ENCODE data around the gene SLC4A11.

Gene SLC4A11

GRCh38 chr20:3231889-3232588, 7.0 kb downstream of the SLC4A11 start:
- H3K27ac ChIP-seq = no peak overlapping the region
- TF ChIP-seq, protein P1, sequence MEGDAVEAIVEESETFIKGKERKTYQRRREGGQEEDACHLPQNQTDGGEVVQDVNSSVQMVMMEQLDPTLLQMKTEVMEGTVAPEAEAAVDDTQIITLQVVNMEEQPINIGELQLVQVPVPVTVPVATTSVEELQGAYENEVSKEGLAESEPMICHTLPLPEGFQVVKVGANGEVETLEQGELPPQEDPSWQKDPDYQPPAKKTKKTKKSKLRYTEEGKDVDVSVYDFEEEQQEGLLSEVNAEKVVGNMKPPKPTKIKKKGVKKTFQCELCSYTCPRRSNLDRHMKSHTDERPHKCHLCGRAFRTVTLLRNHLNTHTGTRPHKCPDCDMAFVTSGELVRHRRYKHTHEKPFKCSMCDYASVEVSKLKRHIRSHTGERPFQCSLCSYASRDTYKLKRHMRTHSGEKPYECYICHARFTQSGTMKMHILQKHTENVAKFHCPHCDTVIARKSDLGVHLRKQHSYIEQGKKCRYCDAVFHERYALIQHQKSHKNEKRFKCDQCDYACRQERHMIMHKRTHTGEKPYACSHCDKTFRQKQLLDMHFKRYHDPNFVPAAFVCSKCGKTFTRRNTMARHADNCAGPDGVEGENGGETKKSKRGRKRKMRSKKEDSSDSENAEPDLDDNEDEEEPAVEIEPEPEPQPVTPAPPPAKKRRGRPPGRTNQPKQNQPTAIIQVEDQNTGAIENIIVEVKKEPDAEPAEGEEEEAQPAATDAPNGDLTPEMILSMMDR (conservative IDR thresholded peaks at IDR 0.05) = no peak

- TF ChIP-seq, protein P1 (conservative IDR thresholded peaks at IDR 0.05) = no peak
- H3K27ac ChIP-seq = no peak overlapping the region
These were observed 7.9 kb downstream of the SLC4A11 start for GRCh38 chr20:3231116-3231515.

DNA sequence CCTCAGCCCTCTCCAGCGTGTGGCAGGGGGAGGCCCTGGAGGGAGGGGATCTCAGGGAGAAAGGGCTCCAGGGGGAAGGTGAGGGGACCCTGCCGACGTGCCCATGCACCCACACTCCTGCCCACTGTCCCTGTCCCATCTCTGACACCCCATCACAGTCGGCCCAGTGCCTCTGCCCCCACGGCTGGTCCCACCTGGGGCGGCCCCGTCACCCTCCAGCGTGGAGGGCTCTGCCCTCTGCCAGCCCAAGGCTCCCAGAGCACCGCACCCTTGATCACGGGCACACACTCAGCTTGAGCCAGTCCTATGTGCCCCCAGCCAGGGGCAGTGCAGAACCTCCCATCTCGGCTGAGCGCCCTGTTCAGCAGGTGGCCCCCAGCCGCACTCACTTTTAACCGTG, 9.2 kb downstream of the SLC4A11 start:
- TF ChIP-seq, protein P1 (conservative IDR thresholded peaks at IDR 0.05) = no peak
- H3K27ac ChIP-seq = no peak overlapping the region

DNA sequence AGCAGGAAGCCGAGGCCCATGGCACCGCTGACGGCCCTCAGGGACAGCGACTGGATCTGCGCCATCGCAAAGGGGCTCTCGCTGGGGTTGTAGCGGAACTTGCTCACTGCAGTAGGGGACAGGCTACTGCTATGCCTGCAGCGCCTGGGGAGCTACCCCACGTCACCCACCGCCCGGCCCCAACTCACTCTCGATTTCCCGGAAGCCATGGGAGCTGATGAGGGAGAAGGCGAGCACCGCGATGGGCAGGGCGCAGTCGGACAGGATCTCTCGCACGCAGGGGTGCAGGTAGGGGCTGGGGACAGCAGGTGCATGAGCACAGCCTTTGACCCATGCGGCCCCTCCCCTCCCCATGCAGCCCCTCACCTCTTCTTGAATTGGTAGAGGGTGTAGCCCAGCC, 9.8 kb downstream of the SLC4A11 start:
- no peak overlapping the region for H3K27ac ChIP-seq
- TF ChIP-seq, protein P1 (conservative IDR thresholded peaks at IDR 0.05) = no peak

GRCh38 chr20:3228750-3229032, 10.3 kb downstream of the SLC4A11 start:
- H3K27ac ChIP-seq = no peak overlapping the region
- TF ChIP-seq, protein P1 (conservative IDR thresholded peaks at IDR 0.05) = no peak

- TF ChIP-seq, protein P1 (conservative IDR thresholded peaks at IDR 0.05) = no peak
- H3K27ac ChIP-seq = no peak overlapping the region
These were observed 10.8 kb downstream of the SLC4A11 start for GRCh38 chr20:3227936-3228749.

DNA sequence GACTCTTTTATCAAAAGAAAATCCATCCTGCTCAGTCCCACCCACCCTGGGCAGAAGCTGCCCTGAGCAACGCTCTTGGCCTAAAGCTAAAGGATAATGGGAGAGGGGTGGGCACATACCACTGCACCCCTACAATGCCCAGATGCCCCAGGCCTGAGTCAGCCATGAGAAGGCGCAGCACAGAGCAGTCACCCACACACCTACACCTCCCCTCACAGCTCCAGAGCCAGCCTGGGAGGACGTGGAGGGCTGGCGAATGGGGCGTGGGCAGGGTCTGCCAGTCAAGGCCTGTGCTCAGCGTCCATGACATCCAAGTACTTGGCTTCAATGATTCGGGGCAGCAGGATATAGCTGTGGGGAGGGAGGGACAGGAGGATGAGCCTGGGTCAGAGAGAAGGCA, 11.5 kb downstream of the SLC4A11 start:
- no peak overlapping the region for H3K27ac ChIP-seq
- TF ChIP-seq, protein P1 (conservative IDR thresholded peaks at IDR 0.05) = no peak

Data from VCaP (cell line).